Jurkat, Clone E6-1 (cell line): ENCODE measurements around the gene CCDC167.

Source experiments
- DNase-seq: peaks from one replicate; pipeline ENCODE4 v3.0.0-alpha.2; 2011; ENCODE audit warnings: low read depth, low spot score
- H3K4me3 ChIP-seq: 2 replicates; pipeline ENCODE4 v1.5.1; 2011; ENCODE audit warnings: mild to moderate bottlenecking, low read length, control low read depth, moderate library complexity

CCDC167 gene

GRCh38 chr6:37531437-37532036 lies 31.8 kb upstream of the CCDC167 start:
- no peak for DNase-seq
- no peak overlapping the region for H3K4me3 ChIP-seq

DNA sequence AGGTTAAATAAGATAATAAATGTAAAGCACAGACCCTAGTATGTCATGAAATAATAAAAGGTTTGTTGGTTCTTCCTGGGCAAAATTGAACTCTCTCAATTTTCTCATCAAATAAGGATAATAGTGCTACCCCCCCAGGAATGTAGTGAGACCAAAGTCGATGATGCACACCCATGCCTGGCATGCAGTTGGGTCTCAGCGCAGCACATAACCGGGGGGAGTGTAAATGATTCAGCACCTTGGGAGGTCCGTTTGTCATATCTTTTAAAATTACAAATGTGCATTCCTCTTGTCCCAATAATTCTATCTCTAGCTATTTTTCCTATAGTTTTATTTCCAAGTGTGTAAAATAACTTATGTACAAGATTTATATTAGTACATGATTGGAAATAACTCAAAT lies 31.3 kb upstream of the CCDC167 start:
- no peak for DNase-seq
- no peak overlapping the region for H3K4me3 ChIP-seq

- DNase-seq, result no peak
Measured at GRCh38 chr6:37530297-37530696, 30.6 kb upstream of the CCDC167 start.

GRCh38 chr6:37528541-37528940 lies 28.8 kb upstream of the CCDC167 start:
- H3K4me3 ChIP-seq, result no peak overlapping the region
- no peak for DNase-seq

More at GRCh38 chr6:37530297-37530696, 30.6 kb upstream of the CCDC167 start:
- no peak overlapping the region for H3K4me3 ChIP-seq

DNA sequence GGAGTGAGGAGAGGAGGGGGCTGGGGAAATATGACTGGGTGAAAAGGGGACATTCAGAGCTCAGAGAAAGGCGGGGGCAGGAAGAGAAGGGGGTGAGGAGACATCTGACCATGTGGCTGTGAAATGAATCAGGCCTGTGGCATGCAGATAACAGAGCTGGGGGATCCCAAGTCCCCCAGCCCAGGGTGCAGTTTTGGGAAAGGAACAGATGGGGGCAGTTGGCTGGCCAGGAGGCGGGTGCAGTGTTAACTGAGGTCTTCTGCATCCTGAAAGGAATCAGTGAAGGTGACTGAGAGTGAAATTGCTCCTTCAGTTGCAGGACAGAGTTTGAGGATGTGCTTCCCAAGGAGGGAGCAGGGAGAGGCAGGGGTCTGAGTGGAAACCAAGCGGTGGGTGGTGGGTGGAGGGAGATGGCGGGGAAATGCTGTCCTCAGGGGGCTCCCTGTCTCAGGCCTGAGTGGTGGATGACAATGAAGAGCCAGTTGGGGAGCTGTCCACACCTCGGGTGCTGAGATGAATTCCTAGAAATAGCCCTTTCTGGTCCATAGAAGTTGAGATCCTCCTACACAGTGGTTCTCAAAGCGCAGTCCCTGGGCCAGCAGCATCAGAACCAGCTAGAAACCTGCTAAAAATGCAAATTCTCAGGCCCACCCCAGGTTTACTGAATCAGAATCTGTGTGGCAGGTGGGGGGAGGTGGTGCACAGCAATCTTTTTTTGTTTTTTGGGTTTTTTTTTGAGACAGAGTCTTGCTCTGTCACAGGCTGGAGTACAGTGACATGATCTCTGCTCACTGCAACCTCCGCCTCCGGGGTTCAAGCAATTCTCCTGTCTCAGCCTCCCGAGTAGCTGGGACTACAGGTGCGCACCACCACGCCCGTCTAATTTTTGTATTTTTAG lies 26.0 kb upstream of the CCDC167 start:
- no peak overlapping the region for H3K4me3 ChIP-seq
- DNase-seq, result no peak

DNA sequence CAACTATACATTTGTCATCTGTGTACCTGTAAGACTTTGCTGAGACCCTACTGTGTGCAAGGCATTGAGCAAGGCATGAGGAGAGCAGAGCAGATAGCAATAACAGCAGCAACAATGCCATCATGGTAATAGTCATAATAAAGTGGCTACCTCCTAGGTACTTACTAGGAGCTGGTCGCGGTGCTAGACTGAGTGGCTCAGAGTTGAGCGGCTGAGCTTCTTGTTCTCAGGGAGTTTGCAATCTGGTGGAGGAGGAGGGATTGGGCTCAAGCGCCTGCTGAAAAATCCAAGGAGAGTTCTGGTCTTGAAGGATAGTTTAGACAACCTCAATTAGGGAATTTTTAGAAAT lies 25.3 kb upstream of the CCDC167 start:
- H3K4me3 ChIP-seq, result no peak overlapping the region
- DNase-seq, result no peak

GRCh38 chr6:37524025-37524969 lies 24.6 kb upstream of the CCDC167 start:
- H3K4me3 ChIP-seq, result no peak overlapping the region
- no peak for DNase-seq

- H3K4me3 ChIP-seq, result no peak overlapping the region
- no peak for DNase-seq
Measured at GRCh38 chr6:37523412-37523811, 23.7 kb upstream of the CCDC167 start.

DNA sequence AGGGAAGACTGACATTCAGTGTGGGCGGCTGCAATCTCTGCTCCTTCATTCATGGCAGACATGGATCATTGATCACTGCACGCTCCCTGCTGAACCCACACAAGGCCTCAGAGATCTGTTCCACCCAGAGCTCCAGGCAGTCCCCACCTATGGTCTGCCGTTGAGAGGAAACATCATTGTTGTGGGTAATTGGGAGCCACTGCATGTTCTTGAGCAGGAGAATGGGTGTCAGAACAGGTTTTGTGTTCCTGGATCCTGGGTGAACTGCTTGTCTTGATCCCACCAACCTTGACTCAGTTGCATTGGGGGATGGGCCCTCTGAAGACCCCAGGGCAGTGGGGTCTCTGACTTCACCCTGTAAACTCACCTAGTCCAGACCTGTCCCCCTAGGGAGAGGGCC lies 23.1 kb upstream of the CCDC167 start:
- H3K4me3 ChIP-seq, result no peak overlapping the region
- no peak for DNase-seq

DNA sequence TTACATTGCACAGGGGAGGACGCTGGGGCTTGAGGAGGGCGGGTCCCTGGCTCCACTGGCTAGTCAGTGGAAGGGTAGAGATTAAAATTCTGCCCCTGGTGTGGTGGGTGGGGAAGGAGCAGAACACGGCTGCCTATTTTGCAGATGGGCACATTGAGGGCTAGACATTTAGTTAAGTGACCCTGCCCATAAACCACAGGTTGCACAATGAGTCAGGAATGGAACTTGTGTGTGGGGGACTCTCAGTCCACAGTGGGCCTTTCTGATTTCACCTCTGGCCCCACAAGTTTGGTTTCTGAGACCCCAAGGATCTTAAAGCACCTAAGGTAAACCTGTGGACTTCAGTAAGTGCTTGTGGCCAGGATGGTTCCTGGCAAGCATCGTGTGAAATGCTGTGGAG lies 22.0 kb upstream of the CCDC167 start:
- H3K4me3 ChIP-seq, result no peak overlapping the region
- DNase-seq, result no peak

GRCh38 chr6:37520926-37521325 lies 21.2 kb upstream of the CCDC167 start:
- H3K4me3 ChIP-seq, result no peak overlapping the region
- no peak for DNase-seq

GRCh38 chr6:37519461-37519860 lies 19.8 kb upstream of the CCDC167 start:
- no peak for DNase-seq
- H3K4me3 ChIP-seq, result no peak overlapping the region

DNA sequence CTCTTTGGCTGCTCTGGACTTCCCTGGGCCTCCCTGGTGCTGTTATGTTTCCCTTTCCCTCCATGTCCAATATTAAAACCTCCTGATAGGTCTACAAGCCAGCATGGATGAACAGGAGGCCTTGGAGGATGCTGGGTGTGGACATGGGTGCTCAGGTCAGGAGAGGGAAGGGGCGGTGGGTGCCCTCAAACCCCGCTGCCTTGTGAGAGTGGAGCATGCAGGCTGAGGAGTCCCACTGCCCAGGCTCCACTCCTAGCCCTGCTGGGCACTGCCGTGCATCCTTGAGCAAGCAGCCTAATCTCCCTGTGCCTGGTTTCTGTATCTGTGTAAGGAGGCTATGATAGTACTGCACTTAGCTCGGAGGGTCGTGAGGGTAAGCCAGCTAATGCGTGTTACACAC lies 18.4 kb upstream of the CCDC167 start:
- H3K4me3 ChIP-seq, result no peak overlapping the region
- DNase-seq, result no peak

GRCh38 chr6:37517411-37517812 lies 17.7 kb upstream of the CCDC167 start:
- H3K4me3 ChIP-seq, result peak overlapping the region; percentile 54
- DNase-seq, result peak; percentile 93

DNA sequence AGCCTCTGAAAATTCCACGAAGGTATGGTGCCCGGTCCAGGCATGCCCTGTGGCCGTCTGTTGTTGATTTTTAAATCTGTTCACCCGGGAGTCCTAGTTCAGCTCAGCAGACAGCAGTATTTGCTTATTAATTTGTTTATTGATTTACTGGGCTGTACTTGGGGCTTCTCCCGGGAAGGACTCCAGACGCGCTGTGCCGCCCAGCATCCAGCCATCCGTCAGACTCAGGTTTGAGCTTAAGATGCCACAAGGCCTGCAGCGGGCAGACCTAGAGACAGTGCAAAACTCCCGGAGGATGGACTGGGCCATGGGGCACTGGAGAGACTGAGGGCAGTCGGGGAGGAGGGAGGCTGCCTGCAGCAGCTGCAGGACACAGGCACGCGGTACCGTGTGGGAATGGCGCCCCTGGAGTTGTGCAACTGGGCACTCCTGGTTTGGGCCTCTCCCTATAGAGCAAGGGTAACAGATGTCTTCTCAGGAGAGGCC lies 17.3 kb upstream of the CCDC167 start:
- peak overlapping the region; percentile 54 for H3K4me3 ChIP-seq
- no peak for DNase-seq

GRCh38 chr6:37516076-37516919 lies 16.6 kb upstream of the CCDC167 start:
- peak; percentile 98 for DNase-seq

GRCh38 chr6:37515712-37516075 lies 16.0 kb upstream of the CCDC167 start:
- peak overlapping the region; percentile 54 for H3K4me3 ChIP-seq
- no peak for DNase-seq

More at GRCh38 chr6:37516076-37516919, 16.6 kb upstream of the CCDC167 start:
- H3K4me3 ChIP-seq, result peak overlapping the region; percentile 54

GRCh38 chr6:37514837-37515236 lies 15.1 kb upstream of the CCDC167 start:
- peak overlapping the region; percentile 15 for H3K4me3 ChIP-seq

GRCh38 chr6:37514321-37514771 lies 14.7 kb upstream of the CCDC167 start:
- no peak for DNase-seq
- H3K4me3 ChIP-seq, result peak overlapping the region; percentile 15

More at GRCh38 chr6:37514837-37515236, 15.1 kb upstream of the CCDC167 start:
- DNase-seq, result no peak
